Activated CD4-positive, alpha-beta T cell treated with anti-CD3 and anti-CD28 coated beads for 4 hours (primary cell): Measurements from ENCODE around the gene SYT13.

ENCODE experiments used
- DNase-seq, 2 donors: peaks; one replicate each; pipeline ENCODE4 v3.0.0-alpha.2; 2020

SYT13 gene

GRCh38 chr11:45215098-45215865, 70.9 kb downstream of the SYT13 start:
- no peak for DNase-seq

GRCh38 chr11:45213717-45214116, 72.4 kb downstream of the SYT13 start:
- DNase-seq, result no peak

DNA sequence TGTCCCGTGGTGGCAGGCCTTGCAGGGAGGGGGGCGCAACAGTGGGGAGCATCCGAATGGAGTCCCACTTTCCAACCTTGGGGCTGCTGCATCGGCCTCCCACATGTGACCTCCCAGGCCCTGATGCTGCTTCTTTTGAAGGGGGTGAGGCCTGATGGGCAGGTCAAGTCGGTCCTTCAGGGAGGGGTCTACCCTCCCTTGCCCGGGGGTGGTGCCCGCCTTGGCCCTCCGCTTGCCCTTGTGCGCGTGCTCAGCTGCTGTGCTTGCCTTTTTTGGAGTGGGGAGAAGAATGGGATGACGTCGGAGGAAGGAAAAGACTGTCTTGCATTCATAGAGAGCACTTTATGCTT, 72.8 kb downstream of the SYT13 start:
- no peak for DNase-seq

GRCh38 chr11:45212566-45213315, 73.4 kb downstream of the SYT13 start:
- DNase-seq, result no peak

DNA sequence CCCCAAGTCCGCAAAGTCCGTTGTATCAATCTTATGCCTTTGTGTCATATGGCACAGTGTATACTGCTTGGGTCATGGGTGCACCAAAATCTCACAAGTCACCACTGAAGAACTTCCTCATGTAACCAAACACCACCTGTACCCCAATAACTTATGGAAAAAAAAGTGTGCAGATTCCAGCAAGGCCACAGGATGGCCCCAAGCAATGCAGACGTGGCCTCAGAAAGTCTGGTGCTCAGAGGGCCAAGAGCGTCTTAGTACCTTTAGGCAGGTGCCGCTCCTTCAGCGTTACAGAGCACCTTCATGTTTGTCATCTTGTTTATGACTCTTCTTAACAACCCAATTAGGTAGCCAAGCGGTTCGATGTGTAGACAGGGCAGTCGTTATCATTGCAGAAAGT, 74.4 kb downstream of the SYT13 start:
- no peak for DNase-seq

DNA sequence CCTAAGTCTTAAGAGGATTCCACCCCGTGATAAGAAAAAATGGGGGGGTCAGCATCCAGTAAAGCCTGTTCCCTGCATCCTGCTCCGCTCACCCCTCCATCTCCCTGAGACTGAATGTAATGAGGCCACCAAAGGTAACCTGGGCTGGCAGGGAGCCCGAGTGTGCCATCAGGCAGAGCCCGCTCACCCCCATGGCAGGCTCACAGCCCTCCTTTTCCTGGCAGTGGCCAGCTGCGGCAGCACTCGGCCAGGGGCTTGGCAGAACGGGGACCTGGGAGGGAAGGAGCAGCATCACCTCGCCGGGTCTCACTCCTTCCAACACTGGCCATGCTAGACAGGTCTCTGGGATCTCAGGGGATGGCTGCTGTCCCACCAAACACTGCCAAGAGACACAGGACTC, 75.3 kb downstream of the SYT13 start:
- DNase-seq, result no peak

DNA sequence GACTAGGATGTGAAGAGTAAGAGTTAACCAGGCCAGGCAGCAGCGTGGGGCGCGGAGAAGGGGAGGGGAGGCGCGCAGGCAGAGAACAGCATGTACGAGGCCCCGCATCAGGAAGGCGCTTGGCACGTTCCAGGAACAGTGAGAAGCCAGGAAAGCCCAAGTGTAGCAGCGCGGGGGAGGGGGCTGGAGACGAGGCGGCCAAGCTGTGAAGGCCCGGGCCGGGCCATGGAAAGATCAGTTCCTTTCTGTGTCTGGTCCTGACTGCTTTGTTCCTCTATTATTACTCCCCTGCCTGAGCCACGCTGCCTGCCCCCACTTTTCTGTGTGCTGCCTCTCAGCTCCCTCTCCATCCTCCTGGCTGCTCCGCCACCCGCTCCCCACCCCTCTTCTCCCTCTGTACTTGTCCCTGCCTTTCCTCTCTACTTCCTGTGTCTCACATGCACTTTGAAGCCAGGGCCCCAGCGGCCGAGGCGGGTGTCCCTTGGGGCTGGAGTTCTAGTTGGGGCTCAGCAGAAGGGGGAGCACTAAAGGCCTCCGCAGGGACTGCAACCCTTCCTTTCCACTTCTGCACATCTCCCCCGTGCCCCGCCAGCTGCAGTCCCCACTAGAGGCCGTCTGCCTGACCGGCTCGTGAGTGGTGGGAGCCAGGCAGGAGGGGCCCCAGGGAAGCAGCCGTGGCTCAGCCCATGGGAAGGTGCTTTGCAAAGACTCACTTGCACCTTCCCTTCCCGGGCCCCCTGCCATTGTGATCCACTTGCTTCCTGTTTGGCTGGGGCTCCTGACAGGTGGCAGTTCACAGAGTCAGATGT, 76.0 kb downstream of the SYT13 start:
- no peak for DNase-seq

DNA sequence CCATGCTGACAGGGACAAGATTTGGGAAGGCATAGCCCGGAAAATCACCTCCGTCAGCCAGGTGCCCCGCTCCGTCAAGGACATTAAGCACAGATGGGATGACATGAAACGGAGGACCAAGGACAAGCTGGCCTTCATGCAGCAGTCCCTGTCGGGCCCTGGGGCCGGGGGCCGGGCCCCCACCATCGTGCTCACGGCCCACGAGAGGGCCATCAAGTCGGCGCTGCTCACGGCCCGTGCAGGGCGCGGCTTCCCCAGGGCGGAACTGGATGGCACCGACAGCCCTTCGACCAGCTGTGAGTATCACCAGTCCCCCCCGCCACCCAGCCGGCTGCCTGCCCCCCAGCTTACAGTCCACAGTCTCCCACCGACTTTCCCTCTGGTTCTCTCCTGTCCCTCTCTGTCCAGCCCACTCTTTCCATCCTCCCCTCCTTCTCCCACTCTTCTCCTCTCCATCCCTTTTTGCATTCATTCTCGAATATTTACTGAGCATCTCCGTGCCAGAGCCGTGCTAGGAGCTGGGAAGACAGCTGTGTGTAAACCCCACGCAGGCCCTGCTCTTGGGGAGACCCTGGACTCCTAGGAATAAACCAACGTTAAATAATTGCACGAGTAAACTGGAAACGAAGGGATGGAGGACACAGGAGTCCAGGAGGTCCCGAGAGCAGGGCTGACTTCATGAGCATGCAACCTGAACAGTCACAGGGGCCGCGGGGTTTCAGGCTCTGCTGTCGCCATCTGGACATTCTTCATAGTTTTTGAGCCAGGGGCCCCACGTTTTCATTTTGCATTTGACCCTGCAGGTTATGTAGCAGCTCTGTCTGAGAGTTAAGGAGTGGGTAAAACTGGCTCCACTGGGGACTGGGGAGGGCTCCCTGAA, 76.9 kb downstream of the SYT13 start:
- DNase-seq, result no peak

GRCh38 chr11:45208135-45208534, 78.0 kb downstream of the SYT13 start:
- no peak for DNase-seq

DNA sequence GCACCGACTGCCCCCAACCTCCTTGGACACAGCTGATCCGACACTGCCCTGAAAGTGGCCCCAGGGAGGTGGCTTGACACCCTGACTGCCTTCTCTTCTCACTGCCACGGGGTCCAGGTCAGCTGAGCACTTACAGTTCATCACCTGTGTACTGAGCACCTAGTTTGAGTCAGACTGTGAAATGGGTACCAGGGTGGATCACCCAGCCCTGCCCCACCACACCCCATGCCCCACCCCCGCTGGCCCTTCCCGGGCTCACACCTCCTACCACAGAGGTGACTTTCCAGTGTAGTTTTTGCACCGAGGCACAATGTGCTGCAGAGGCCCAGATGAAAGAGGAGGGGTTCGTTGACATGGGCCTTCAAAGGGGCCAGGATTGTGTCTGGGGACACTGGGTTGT, 80.2 kb downstream of the SYT13 start:
- no peak for DNase-seq

DNA sequence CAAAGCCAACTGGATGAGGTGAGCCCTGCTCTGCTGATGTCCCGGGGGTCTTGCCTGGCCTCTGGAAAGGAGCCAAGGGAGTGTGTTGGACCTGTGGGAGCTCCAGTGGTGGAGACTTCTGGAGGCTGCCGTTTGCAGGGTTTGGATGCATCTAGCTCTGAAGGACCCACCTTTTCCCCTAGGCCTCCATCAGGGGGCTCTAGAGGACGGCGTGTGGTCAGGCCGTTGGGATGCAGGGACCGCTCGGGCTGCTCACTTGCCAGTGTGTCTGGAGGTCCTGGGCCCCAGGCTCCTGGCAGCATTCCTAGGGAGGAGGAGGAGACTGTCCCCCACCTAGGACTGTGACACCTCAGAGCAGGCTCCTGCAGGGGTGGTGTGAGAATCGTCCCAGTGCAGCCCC, 81.4 kb downstream of the SYT13 start:
- DNase-seq, result no peak

DNA sequence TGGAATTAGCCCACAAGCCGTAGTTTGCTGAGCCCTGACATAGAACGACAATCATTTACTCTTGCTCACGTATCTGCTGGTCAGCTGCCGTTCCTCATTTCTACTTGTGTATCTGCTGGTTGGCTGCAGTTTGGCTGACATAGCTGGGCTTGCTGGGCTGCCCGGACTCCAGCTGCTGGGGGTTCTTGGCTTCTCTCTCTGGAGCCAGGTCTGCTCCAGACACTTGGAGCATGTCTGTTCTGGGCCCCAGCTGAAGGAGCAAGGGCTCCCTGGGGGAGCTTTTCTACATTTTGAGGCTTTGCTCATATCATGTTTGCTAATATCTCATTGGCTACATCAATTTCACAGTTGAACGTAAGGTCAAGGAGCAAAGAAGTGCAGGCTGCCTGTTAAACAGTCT, 92.4 kb downstream of the SYT13 start:
- DNase-seq, result no peak
